A673 (cell line): ENCODE data around the gene ROR1.

ENCODE experiments used
- CTCF ChIP-seq: fragments of 300-800, 200-600 bp; sonication (generic); conservative IDR thresholded peaks from 2 replicates; pipeline ENCODE4 v1.5.1; 2017; ENCODE audit warnings: low read depth, mild to moderate bottlenecking, antibody characterized with exemption, low read length, moderate library complexity, mixed read lengths
- EZH2 ChIP-seq: fragments of 200-600 bp; sonication (generic); IDR thresholded peaks from 2 replicates; pipeline ENCODE4 v1.6.1; 2017; ENCODE audit warnings: borderline replicate concordance, low read depth, mild to moderate bottlenecking, mixed read lengths, antibody characterized with exemption, low read length; ENCODE audit not compliant: poor library complexity, severe bottlenecking

- TF ChIP-seq CTCF = no peak
- TF ChIP-seq EZH2 = no peak
These were observed 20.0 kb downstream of the ROR1 start for GRCh38 chr1:63793741-63794240.
